Endodermal cell (in vitro differentiated cells): ENCODE measurements around the gene SH3PXD2A. TPM values are rescaled to one million over a fixed set of nuclear protein-coding genes. Genes with fewer than 3 reads are reported as not detected.

Experiments
- DNase-seq: peaks from one replicate; pipeline ENCODE4 v3.0.0-alpha.2; 2017
- H3K27ac ChIP-seq: 2 replicates; pipeline ENCODE4 v1.5.1; 2013; ENCODE audit warnings: mild to moderate bottlenecking, low read depth, low read length, moderate library complexity
- H3K27me3 ChIP-seq: 2 replicates; pipeline ENCODE4 v1.6.1; 2013; ENCODE audit warnings: mild to moderate bottlenecking, low read length, moderate library complexity; ENCODE audit not compliant: insufficient read depth, control insufficient read depth, poor library complexity, severe bottlenecking
- H3K36me3 ChIP-seq: 2 replicates; pipeline ENCODE4 v1.7.0; 2013; ENCODE audit warnings: mild to moderate bottlenecking, low read length, moderate library complexity; ENCODE audit not compliant: control insufficient read depth, insufficient read depth
- H3K4me1 ChIP-seq: one replicate; pipeline ENCODE4 v1.7.0; 2013; ENCODE audit warnings: low read length; ENCODE audit not compliant: control insufficient read depth, insufficient read depth
- H3K4me3 ChIP-seq: 2 replicates; pipeline ENCODE4 v1.5.1; 2013; ENCODE audit warnings: mild to moderate bottlenecking, low read length, moderate library complexity
- H3K9ac ChIP-seq: 2 replicates; pipeline ENCODE4 v1.6.1; 2013; ENCODE audit warnings: mild to moderate bottlenecking, low read length, moderate library complexity; ENCODE audit not compliant: poor library complexity, severe bottlenecking; ENCODE audit errors: extremely low read depth
- H3K9me3 ChIP-seq: 2 replicates; pipeline ENCODE4 v1.6.1; 2013; ENCODE audit warnings: mild to moderate bottlenecking, low read length, moderate library complexity; ENCODE audit not compliant: control insufficient read depth
- H3K27ac Mint-ChIP-seq: 2 replicates; pipeline ENCODE4 v1.8.0; 2020; ENCODE audit warnings: mixed read lengths
- H3K27me3 Mint-ChIP-seq: 2 replicates; pipeline ENCODE4 v1.8.0; 2021; ENCODE audit warnings: mild to moderate bottlenecking, mixed read lengths; ENCODE audit not compliant: insufficient read depth
- H3K36me3 Mint-ChIP-seq: 2 replicates; pipeline ENCODE4 v1.8.0; 2020; ENCODE audit warnings: low read depth, mixed read lengths
- H3K4me1 Mint-ChIP-seq: 2 replicates; pipeline ENCODE4 v1.8.0; 2020; ENCODE audit warnings: mixed read lengths
- H3K4me3 Mint-ChIP-seq: 2 replicates; pipeline ENCODE4 v1.8.0; 2020; ENCODE audit warnings: mild to moderate bottlenecking, moderate library complexity, mixed read lengths
- H3K9me3 Mint-ChIP-seq: 2 replicates; pipeline ENCODE4 v1.8.0; 2020; ENCODE audit warnings: mild to moderate bottlenecking, mixed read lengths
- CTCF ChIP-seq: fragments of 200-600 bp; sonication (generic); conservative IDR thresholded peaks from 2 replicates; pipeline ENCODE4 v1.5.0; 2021; ENCODE audit warnings: antibody characterized with exemption, mild to moderate bottlenecking
- WGBS, 2 experiments: methylation state at CpG; one replicate each; pipeline versions ENCODE4 v1.1.5 to v1.1.7; 2013; ENCODE audit warnings: missing lambda C conversion rate in 2 of 2, mixed read lengths in 1 of 2; ENCODE audit not compliant: insufficient coverage in 1 of 2, insufficient read length in 1 of 2; 5-methylcytosine and 5-hydroxymethylcytosine counted together
- total RNA-seq, 2 donors: library from RNA; stranded (reverse); fragmentation: NEBNext Ultra II Directional in 1 of 2; extraction: Animal tissue kit (Norgen Biotek cat#: 25700) in 1 of 2; gene quantifications; 2 replicates in 1 of 2; 3 replicates in 1 of 2; pipeline ENCODE4 v1.2.1, GENCODE V29; 2021

SH3PXD2A gene
- total RNA-seq, 2 donors from 2014 or later, result 15.7 to 22.6 TPM

DNA sequence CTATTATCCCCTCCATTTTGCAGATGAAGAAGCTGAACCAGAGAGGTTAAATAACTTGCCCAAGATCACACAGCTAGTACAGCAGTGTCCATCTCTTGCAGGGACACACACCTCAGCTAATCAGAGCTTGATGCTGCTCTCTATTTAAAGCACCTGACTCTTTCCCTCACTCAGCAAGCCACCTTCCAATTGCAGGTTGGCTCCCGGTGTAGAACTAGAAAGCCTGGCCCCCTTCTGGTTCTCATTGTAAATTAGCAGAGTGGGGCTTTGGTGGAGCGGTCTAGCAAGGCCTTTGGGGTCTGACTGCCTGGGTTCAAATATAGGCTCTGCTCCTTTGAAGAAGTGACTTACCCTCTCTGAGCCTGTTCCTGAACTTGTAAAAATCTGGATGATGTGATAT is 185.4 kb downstream of the SH3PXD2A start:
- Histone ChIP-seq H3K36me3 (no peaks in the 10 kb centered on the region), H3K4me3 (no peak overlapping the region), H3K9me3 (no peaks in the 10 kb centered on the region), H3K27me3 (no peaks in the 10 kb centered on the region), H3K4me1 (no peaks in the 10 kb centered on the region), H3K9ac (no peak overlapping the region), H3K27ac (no peak overlapping the region)
- peak; percentile 37 for TF ChIP-seq CTCF
- WGBS, 2 experiments, result 72 to 82% methylated on average over 2 of the region's 2 CpGs
- Mint-ChIP-seq H3K4me1 (peaks cover 6% of the 10 kb centered on the region), H3K4me3 (no peak overlapping the region), H3K27ac (no peak overlapping the region), H3K36me3 (no peaks in the 10 kb centered on the region), H3K9me3 (no peaks in the 10 kb centered on the region), H3K27me3 (no peaks in the 10 kb centered on the region)
- no peak for DNase-seq

DNA sequence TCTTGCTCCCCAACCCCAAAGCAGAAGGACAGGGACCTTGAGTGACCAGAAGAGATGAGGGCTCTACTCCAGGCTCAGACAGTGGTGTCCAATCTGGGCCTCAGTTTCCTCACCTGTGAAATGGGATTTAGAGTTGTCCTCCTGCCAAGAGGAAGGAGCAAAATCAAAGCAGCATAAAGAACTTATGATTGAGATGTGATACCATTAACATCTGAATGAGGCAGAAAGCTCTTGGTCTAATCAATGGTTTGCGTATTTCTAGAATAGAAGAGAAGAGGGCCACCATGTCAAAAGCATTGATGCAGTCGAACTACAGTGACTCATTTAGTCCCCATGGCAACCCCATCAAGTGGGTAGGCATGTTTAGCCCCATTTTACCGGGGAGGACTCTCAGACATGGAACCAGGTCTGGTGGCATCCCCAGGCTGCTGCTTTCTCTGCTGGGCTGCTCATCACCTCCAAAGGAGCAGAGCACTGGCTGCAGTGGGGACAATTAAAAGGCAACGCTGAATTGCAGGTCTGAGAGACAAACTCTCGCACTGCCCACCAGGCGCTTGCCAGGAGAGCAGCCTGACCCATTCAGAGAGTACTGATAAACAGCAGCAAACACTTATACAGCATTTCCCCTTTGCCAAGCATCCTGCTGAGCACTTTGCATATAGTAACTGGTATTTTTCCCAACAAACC is 186.0 kb downstream of the SH3PXD2A start:
- H3K36me3 Mint-ChIP-seq, result no peaks in the 10 kb centered on the region
- Histone ChIP-seq H3K27me3 (no peaks in the 10 kb centered on the region), H3K4me3 (no peak overlapping the region), H3K9me3 (no peaks in the 10 kb centered on the region), H3K27ac (no peak overlapping the region), H3K9ac (no peak overlapping the region), H3K36me3 (no peaks in the 10 kb centered on the region), H3K4me1 (no peaks in the 10 kb centered on the region)
- 72 to 81% methylated on average over 3 to 6 of the region's 6 CpGs for WGBS, 2 experiments
- H3K4me3 Mint-ChIP-seq, result no peak overlapping the region
- TF ChIP-seq CTCF, result no peak
- no peak overlapping the region for H3K27ac Mint-ChIP-seq
- peaks cover 6% of the 10 kb centered on the region for H3K4me1 Mint-ChIP-seq
- no peaks in the 10 kb centered on the region for H3K9me3 Mint-ChIP-seq
- H3K27me3 Mint-ChIP-seq, result no peaks in the 10 kb centered on the region
- DNase-seq, result no peak

DNA sequence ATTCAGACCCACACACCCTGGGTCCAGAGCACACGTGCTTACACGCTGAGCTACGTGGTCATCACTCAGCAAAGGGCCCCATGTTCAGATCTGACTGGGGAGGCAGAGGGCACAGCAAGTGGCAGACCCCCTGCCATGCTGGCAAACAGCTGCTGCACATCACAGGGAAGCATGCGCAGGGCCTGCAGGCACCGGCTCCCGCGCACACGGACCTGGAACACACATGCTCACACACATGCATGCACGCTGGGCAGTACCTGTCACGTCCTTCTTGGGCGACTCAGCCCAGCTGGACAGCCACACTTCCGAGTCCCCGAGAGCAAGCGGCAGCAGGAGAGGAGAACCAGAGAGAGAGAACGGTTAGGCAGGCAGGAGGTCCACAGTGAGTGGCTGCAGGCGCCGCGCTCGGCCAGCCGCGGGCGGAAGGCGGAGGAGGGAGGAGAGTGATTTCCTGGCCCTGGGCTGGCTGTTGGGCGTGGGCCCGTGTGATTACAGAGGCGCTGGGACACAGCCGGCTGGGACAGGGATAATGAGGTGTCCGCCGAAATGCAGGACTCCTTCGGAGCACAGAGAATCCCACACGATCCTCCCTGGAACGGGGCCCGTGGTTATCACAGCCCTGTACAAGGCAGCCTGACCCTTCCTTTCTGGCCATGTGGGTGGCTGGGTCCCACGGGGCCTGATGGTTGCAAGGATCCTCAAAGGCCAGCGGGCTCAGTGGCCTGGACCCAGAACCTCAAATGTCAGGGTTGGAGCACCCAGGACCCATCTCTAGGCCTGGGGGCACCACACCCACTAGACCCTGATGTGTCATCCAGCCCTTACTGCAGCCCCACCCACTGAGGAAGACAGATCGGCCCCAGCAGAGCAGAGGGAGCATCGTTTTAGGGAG is 186.8 kb downstream of the SH3PXD2A start:
- Mint-ChIP-seq H3K4me3 (no peak overlapping the region), H3K27ac (no peak overlapping the region), H3K27me3 (no peaks in the 10 kb centered on the region), H3K4me1 (peaks cover 6% of the 10 kb centered on the region), H3K36me3 (no peaks in the 10 kb centered on the region), H3K9me3 (no peaks in the 10 kb centered on the region)
- no peaks in the 10 kb centered on the region for H3K27me3 ChIP-seq
- WGBS, 2 experiments, result 87 to 95% methylated on average over 22 to 37 of the region's 37 CpGs
- no peaks in the 10 kb centered on the region for H3K9me3 ChIP-seq
- H3K27ac ChIP-seq, result no peak overlapping the region
- DNase-seq, result no peak
- no peak overlapping the region for H3K4me3 ChIP-seq
- H3K9ac ChIP-seq, result no peak overlapping the region
- no peaks in the 10 kb centered on the region for H3K36me3 ChIP-seq
- TF ChIP-seq CTCF, result no peak
- no peaks in the 10 kb centered on the region for H3K4me1 ChIP-seq
